CD4-positive, alpha-beta T cell (primary cell): Measurements from ENCODE around the gene SLC39A8. TPM values are rescaled to one million over a fixed set of nuclear protein-coding genes. Genes with fewer than 3 reads are reported as not detected.

Source experiments
- ATAC-seq: fragments of 200-7000 bp; cut with Tn5 transposase; one replicate; pipeline ENCODE4 v1.10.0; 2022; ENCODE audit warnings: mild to moderate bottlenecking; ENCODE audit not compliant: poor library complexity
- CTCF ChIA-PET: fragments of 350-600 bp; sonication (Branson Sonifier 250); formaldehyde crosslinking; loops from one replicate; lab custom pipeline; 2021; ENCODE audit warnings: antibody characterized with exemption, inconsistent platforms; lab: Charles Lee
- POLR2A ChIA-PET: fragments of 350-600 bp; sonication (Branson Sonifier 250); formaldehyde crosslinking; loops from one replicate; lab custom pipeline; 2021; ENCODE audit warnings: antibody characterized with exemption, inconsistent platforms; lab: Charles Lee
- DNase-seq, 14 experiments: peaks; one replicate each; pipeline ENCODE4 v3.0.0-alpha.2; 2013 to 2020; ENCODE audit warnings: mixed read lengths in 2 of 14
- H3K27ac ChIP-seq, 2 donors: one replicate each; pipeline versions ENCODE4 v1.5.1 to v1.7.0; 2013; ENCODE audit warnings: low read length in 2 of 2, low read depth in 1 of 2, mild to moderate bottlenecking in 1 of 2
- H3K27me3 ChIP-seq, 2 experiments: 1 replicate in 1 of 2; 2 replicates in 1 of 2; pipeline versions ENCODE4 v1.6.1 to v1.7.0; 2013; ENCODE audit warnings: low read length in 2 of 2, control low read depth in 1 of 2, mild to moderate bottlenecking in 1 of 2, moderate library complexity in 1 of 2; ENCODE audit not compliant: insufficient read depth in 2 of 2, control insufficient read depth in 1 of 2
- H3K36me3 ChIP-seq: one replicate; pipeline ENCODE4 v1.6.1; 2013; ENCODE audit warnings: low read length, control low read depth; ENCODE audit not compliant: insufficient read depth
- H3K4me1 ChIP-seq: one replicate; pipeline ENCODE4 v1.6.1; 2013; ENCODE audit warnings: low read length, control low read depth; ENCODE audit not compliant: insufficient read depth
- H3K4me3 ChIP-seq: one replicate; pipeline ENCODE4 v1.5.1; 2013; ENCODE audit warnings: mild to moderate bottlenecking, low read length, moderate library complexity
- H3K9me3 ChIP-seq, 2 experiments: 1 replicate in 1 of 2; 2 replicates in 1 of 2; pipeline versions ENCODE4 v1.6.1 to v1.7.0; 2013; ENCODE audit warnings: low read length in 2 of 2, mild to moderate bottlenecking in 2 of 2, control low read depth in 1 of 2, moderate library complexity in 1 of 2; ENCODE audit not compliant: control insufficient read depth in 1 of 2, insufficient read depth in 1 of 2
- H3K27ac Mint-ChIP-seq: one replicate; pipeline ENCODE4 v1.8.0; 2020; ENCODE audit warnings: mixed read lengths
- H3K27me3 Mint-ChIP-seq: one replicate; pipeline ENCODE4 v1.8.0; 2021; ENCODE audit warnings: mixed read lengths
- H3K36me3 Mint-ChIP-seq: one replicate; pipeline ENCODE4 v1.8.0; 2021; ENCODE audit warnings: low read depth, mixed read lengths
- H3K4me1 Mint-ChIP-seq: one replicate; pipeline ENCODE4 v1.8.0; 2021; ENCODE audit warnings: low read depth, mixed read lengths
- H3K4me3 Mint-ChIP-seq: one replicate; pipeline ENCODE4 v1.8.0; 2020; ENCODE audit warnings: mild to moderate bottlenecking, mixed read lengths
- H3K9me3 Mint-ChIP-seq: one replicate; pipeline ENCODE4 v1.8.0; 2020; ENCODE audit warnings: mixed read lengths
- CTCF ChIP-seq: fragments of 200-600 bp; IDR thresholded peaks from one replicate; pipeline ENCODE4 v1.8.0; 2022; ENCODE audit warnings: antibody characterized with exemption, mild to moderate bottlenecking
- intact Hi-C, 2 experiments: fragments of 100-400 bp; cut with DNase I in 1 of 2; cut with micrococcal nuclease in 1 of 2; formaldehyde crosslinking; loops; one replicate each; pipeline versions ENCODE4 v1.15.1 to v1.9.0; 2023 to 2025; cut with DNase I, micrococcal nuclease
- total RNA-seq, 174 experiments: library from RNA in 2 of 174; stranded (reverse) in 2 of 174; gene quantifications; one replicate each; pipeline ENCODE4 v1.2.3 and lab custom pipeline; 2021 to 2026

The SLC39A8 gene
- total RNA-seq, 2 experiments from 2014 or later: 17.9 to 18.0 TPM

GRCh38 chr4:102308032-102308799, 37.1 kb downstream of the SLC39A8 start:
- ChIA-PET POLR2A (interaction anchor here (1.5 kb wide), 1 partner anchor 37 kb away, joined by 4 read pairs; the partner anchor contains the start of gene SLC39A8), CTCF (no interaction called here)
- no peaks in the 10 kb centered on the region for H3K27me3 Mint-ChIP-seq
- no peaks in the 10 kb centered on the region for H3K4me1 ChIP-seq
- H3K27ac Mint-ChIP-seq: no peak overlapping the region
- ATAC-seq (no peak), DNase-seq (no peak)
- H3K4me1 Mint-ChIP-seq: peaks cover 22% of the 10 kb centered on the region
- intact Hi-C loops: no loop called here
- no peaks in the 10 kb centered on the region for H3K27me3 ChIP-seq
- no peak overlapping the region for H3K4me3 Mint-ChIP-seq
- H3K36me3 ChIP-seq: peaks cover 14% of the 10 kb centered on the region
- no peak overlapping the region for H3K4me3 ChIP-seq
- peaks cover 48% of the 10 kb centered on the region for H3K36me3 Mint-ChIP-seq
- TF ChIP-seq CTCF: no peak
- H3K9me3 Mint-ChIP-seq: no peaks in the 10 kb centered on the region
- H3K27ac ChIP-seq: no peak overlapping the region
- H3K9me3 ChIP-seq: no peaks in the 10 kb centered on the region

- H3K27ac Mint-ChIP-seq: no peak overlapping the region
- Histone ChIP-seq H3K4me3 (no peak overlapping the region), H3K27ac (no peak overlapping the region), H3K9me3 (no peaks in the 10 kb centered on the region), H3K36me3 (peaks cover 18% of the 10 kb centered on the region), H3K27me3 (no peaks in the 10 kb centered on the region), H3K4me1 (no peaks in the 10 kb centered on the region)
- H3K36me3 Mint-ChIP-seq: peaks cover 52% of the 10 kb centered on the region
- intact Hi-C loops: no loop called here
- H3K4me1 Mint-ChIP-seq: peaks cover 10% of the 10 kb centered on the region
- CTCF ChIA-PET: interaction anchor here (1.0 kb wide), 1 partner anchor 12 kb away, joined by 3 read pairs; no protein-coding TSS in a partner anchor
- DNase-seq (no peak), ATAC-seq (no peak)
- POLR2A ChIA-PET: no interaction called here
- no peaks in the 10 kb centered on the region for H3K27me3 Mint-ChIP-seq
- TF ChIP-seq CTCF: no peak
- no peak overlapping the region for H3K4me3 Mint-ChIP-seq
- H3K9me3 Mint-ChIP-seq: no peaks in the 10 kb centered on the region
These were observed 39.6 kb downstream of the SLC39A8 start for GRCh38 chr4:102305666-102306065.

- intact Hi-C loops: no loop called here
These were observed 42.5 kb downstream of the SLC39A8 start for GRCh38 chr4:102302762-102303161.

More at GRCh38 chr4:102302762-102303161, 42.5 kb downstream of the SLC39A8 start:
- ATAC-seq (no peak), DNase-seq (no peak)
- H3K27me3 Mint-ChIP-seq: no peaks in the 10 kb centered on the region
- H3K27ac ChIP-seq: no peak overlapping the region
- TF ChIP-seq CTCF: no peak
- no peaks in the 10 kb centered on the region for H3K4me1 ChIP-seq
- peaks cover 18% of the 10 kb centered on the region for H3K36me3 ChIP-seq
- no peaks in the 10 kb centered on the region for H3K9me3 Mint-ChIP-seq
- ChIA-PET CTCF (interaction anchor here (0.9 to 1.2 kb wide), 2 partner anchors 8 to 16 kb away, joined by 3 read pairs; no protein-coding TSS in a partner anchor), POLR2A (no interaction called here)
- no peaks in the 10 kb centered on the region for H3K27me3 ChIP-seq
- no peak overlapping the region for H3K27ac Mint-ChIP-seq
- H3K4me3 Mint-ChIP-seq: no peak overlapping the region
- no peaks in the 10 kb centered on the region for H3K4me1 Mint-ChIP-seq
- no peak overlapping the region for H3K4me3 ChIP-seq
- peaks cover 46% of the 10 kb centered on the region for H3K36me3 Mint-ChIP-seq
- H3K9me3 ChIP-seq: no peaks in the 10 kb centered on the region
